NOMO-1 treated with dmso at 0.1 percent for 144 hours (cell line): ENCODE data around the gene C20orf144.
A peak's percentile ranks its signal among the peaks of the same experiment; 100 is the strongest.

Experiments used
- DNase-seq: peaks from one replicate; lab custom pipeline; 2025; ENCODE audit not compliant: unreplicated experiment; lab: John Stamatoyannopoulos, UW

Gene C20orf144

DNA sequence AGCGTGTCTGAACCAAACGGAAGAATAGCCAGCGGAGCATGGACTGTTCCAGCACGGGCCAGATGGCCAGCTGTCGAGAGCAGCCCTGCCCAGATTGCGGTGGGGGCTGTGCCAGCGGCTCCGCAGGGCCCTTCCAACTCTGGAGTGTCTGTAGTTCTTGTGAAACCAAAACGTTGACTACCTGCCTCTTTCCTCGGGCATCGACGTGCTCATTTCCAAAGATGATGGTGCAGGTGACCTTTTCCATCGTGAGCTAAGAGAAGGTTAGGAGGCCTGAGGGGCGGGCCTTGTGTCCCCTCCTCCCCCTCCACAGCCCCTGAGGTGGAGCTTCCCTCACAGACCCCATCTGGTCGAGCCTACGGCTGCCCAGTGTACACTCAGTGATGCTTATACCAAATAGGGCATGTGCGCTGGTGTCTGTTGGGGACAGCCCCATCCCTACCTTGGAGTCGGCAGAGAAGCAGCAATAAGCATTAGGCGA lies 12.9 kb upstream of the C20orf144 start:
- no peak for DNase-seq

DNA sequence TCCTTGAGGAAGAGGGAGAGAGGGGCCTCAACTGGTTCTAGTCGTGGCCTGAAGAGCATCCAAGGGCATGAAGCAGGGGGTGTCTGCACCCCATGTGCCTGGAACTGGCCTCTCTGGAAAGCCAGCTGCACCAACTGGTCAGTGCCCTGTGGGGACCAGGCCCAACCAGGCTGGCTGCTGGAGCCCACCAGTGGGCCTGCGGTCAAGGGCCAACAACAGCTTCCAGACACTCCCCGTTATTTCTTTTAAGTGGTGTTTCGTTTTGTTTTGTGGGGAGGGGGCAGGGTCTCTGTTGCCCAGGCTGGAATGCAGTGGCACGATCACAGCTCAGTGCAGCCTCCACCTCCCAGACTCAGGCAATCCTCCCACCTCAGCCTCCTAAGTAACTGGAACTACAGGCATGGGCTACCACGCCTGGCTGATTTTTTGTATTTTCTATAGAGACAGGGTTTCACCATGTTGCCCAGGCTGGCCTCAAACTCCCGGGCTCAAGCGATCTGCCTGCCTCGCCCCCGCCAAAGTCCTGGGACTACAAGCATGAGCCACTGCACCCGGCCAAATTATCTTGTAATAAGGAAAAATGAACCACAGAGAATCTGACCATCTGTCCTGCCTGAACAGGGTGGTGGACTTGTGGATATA lies 11.9 kb upstream of the C20orf144 start:
- DNase-seq, result no peak

DNA sequence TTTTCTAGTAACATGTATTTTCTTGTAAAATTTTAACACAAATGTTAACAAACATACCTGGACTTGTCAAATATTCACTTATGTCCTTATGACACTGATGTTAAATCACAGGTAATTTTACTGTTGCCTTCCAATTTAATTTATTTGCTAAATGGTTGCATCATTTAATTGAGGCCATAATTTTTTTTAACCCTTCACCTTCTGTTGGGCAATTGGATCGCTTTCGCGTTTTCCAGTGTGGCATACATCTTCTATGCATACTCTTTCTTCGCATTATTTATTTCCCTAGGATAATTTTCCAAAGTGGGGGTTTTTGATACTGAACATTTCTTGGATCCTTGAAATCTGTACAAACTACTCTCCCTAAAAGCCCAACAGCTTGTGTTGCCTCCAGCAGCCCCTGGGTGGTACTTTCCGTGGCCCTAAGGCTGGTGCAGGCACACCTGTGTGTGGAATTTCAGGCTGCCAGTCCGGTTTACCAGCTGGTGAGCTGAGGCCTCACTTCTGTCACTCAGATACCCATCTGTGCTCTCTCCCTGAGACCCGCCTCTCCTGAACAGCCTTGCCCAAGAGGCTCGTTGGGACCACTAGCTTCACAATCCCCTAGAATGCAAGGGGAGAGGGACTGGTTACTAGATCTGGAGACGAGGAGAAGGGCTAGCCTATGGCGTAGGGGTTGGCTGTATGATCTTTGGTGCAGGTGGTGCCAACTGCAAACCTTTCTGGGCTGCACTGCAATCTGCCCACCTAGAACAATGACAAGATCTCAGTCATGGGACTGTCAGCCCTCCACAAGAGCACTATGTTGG lies 11.2 kb upstream of the C20orf144 start:
- DNase-seq, result no peak

DNA sequence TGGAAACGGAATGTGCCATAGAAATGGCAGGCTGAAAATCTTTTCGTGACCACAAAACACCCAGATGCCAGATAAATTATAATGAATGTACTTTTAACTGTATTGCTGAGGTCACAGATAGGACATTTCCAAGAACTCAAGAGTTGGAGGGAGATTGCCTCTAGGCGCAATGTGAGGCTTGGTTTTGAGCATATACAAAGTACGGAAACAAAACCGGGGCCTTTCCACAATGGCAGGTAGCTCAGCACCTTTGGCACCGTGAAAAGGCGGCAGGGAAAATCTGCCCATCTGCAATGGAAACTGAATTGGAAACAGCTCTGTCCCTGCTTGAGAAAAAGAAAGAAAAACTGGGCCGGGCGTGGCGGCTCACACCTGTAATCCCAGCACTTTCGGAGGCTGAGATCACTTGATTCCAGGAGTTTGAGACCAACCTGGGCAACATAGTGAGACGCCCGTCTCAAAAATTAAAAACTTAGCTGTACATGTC lies 10.5 kb upstream of the C20orf144 start:
- DNase-seq, result no peak

DNA sequence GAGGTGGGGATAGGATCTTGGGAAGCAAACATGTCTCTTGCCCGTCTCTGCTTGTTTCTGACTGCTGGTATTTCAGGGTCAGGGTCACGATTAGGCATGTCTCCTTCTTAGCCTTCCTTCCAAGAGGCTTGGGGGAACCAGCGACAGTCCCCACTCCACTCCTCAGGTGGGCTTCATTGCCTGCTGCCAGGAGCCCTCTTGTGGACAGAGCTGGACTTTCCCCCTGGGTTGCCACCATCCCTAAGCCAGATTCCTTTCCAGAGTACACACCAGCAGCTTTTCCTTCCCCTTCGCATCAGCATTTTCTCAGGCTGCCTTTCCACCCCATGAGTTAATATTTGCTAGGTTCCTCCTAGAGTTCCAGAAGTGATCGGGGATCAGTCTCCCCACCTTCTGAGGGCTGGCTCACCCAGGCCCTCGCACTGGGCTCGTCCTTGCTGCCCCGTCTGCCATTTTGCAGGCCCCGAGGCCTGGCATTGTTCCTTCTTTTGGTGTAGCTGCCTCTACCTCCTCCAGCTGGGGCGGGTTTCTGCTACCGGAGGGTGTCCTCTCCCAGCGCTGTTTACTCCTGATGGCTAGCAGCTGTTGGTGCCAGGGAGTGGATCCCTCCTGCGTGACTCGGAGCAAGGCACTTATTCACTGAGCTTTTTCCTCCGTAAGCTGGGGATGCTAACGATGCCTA lies 8.8 kb upstream of the C20orf144 start:
- peak; percentile 22 for DNase-seq

DNA sequence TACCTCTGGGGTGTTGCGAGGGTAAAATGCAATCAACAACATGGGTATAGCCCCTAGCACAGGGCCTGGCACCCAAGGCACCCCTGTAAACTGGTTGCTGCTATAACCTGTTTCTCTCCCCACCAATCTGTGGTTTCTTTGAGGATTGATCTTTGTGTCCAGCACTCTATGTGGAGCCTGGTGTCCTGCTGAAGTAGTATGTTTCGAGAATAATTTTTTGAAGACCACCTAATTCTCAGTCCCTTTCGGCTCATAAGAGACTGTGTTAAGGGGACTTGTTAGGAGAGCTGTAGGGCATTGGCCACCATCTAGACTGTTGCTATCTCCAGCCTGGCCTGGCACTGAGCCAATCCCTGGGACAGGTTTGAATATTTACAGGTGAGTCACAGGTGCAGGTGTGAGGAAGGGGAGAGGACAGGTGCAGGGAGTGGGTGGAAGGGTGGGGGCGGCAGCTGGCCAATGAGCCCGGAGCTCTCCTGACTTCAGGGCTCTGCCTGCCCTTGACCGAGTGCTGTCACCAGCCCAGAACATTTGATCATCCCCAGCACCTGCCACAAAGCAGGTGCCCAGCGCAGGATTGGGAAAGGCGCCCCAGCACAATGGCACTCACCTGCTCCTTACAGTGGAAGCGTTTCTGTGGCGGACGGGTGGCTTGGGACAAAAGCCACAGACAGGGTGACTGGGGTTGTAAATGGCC lies 8.1 kb upstream of the C20orf144 start:
- DNase-seq, result no peak

DNA sequence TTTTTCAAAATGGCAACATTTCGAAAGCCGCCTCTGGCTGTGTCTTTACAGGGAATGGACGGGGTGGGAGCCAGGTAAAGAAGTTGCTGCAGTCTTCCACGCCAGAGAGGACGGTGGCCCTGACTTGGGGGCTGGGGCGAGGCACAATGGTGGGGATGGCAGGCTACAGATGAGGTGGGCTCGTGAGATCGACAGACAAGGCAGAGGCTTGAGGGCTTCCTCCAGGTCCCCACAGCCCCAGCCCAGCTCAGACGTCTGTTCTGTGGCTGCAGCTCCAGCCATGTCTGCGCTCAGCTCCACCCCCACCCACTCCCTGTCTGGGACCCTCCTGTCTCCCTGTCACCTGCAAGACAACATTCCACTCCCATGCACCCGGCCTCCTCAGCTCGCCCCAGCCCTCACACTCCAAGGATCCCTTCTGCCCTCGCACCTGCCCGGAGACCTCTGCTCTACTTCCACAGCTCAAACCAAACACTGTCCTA lies 7.4 kb upstream of the C20orf144 start:
- DNase-seq, result no peak

DNA sequence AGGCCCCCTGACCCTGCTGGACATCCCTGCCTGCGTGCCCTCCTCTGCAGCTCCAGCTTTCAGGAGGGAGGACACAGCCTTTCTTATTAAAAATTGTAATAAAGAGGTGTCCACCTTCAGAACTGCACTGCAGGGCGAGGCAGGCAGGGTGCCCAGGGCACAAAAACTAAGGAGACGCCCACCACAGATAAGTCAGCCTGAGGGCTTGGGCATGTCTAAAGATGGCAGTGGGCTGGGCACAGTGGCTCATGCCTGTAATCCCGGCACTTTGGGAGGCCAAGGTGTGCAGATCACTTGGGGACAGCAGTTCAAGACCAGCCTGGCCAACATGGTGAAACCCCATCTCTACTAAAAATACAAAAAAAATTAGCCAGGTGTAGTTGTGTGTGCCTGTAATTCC lies 7.0 kb upstream of the C20orf144 start:
- DNase-seq, result no peak

DNA sequence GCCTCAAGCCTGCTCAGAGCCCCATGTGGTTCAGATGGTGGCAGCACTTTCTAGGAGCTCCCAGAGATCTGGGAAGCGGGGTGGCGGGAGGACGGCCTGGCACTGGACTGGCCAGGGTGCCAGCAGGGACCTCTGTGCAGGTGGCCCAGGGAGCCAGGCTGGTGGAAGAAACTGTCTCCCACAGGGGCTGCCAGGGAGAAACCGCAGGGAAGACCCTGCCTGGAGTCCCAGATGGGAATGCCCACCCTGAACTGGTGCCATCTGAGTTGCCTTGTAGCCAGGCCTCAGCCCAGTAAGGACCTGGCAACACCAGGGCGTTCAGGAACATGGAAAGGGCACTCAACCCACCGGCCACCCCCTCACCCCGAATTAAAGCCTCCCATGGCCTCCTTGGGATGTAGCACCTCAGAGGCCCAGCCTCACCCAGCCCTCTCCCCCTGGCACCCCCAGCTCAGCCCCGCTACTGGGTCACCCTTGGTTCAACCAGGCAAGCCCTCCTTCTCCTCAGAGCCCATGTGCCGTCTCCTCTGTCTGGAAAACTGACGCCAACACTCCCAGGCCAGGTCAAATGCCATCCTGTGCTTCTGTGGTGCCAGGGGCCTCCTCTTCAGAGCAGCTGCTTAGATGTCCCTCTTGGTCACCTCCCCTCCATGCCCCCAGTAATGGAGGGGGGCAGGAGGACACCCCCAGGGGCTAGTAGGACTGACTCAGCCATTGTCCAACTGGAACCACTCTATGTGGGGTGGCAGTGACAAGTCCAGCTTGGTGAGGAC lies 5.9 kb upstream of the C20orf144 start:
- DNase-seq, result no peak

DNA sequence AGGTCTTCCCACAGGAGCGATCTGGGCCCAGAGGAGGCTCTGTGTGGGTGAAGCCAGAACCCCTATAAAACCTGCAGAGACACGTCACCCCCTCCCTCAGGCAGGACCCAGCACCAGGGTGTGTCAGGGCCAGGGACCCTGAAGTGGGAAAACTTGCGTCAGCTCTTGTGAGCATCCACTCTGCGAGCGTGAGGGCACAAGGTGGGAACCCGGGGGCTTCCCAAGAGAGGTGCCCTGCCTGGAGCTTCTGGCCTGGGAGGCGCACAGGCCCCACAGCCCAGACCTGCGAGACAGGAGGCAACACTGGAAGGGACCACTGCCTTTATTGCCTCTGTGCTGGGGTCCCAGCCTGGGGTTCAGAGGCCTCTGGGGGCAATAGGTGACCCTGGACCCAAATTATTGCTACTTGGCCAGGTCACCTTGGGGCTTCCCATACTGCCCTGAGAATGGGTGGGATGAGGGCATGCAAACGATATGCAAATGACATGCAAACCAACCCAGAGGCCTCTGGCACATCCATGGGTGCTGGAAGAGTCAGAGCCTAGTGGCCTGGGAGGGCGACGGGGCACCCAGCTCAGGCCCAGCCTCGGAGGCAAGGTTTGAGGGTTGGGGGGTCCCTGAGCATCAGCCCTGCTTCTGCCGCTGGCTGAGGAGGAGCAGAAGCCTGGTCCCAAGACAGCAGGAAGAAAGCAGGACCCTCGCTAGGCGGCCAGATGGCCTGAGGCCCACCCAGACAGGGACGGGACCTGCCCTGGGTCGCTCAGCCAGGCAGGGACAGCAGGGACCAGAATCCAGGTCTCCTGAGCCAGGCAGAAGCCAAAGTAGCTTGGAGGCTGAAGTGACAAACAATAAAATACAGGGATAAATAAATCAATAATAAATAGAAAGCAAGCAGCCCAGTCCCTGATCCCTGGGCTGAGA lies 5.1 kb upstream of the C20orf144 start:
- no peak for DNase-seq

DNA sequence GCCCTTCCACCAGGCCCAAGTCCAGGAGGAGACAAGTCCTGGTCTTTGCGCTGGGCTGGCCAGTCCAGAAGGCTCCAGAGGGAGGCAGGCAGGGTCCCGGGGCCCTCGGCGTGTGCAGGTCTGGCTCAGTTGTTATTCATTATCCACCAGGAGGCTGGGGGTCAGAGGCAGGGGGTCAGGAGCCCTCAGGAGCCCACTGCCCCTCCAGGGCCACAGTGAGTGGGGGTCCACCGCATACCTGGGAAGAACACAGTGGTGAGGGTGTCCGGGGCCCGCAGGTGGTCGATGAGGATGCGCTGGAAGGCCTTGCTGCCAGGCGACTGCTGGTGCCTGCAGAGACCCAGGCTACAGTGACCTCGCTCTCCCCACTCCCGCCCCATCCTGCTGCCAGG lies 4.4 kb upstream of the C20orf144 start:
- DNase-seq, result no peak

DNA sequence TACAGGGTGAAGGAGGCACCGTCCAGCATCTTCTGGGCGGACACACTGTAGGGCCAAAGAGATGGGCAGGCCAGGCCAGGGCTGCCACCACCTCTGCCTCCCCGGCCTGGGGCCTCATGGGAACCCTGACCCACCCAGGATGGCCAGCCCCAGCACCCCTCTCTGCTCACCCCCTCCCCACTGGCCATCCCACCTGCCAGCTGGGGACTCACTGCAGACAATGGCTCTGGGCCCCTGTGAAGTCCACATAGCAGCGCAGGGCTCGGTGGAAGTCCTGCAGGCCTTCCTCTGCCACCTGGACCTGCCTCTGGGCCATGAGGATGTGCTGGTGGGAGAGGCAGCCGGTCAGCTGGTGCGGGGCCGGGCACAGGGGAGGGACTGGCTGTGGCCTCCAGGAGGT lies 3.6 kb upstream of the C20orf144 start:
- no peak for DNase-seq

DNA sequence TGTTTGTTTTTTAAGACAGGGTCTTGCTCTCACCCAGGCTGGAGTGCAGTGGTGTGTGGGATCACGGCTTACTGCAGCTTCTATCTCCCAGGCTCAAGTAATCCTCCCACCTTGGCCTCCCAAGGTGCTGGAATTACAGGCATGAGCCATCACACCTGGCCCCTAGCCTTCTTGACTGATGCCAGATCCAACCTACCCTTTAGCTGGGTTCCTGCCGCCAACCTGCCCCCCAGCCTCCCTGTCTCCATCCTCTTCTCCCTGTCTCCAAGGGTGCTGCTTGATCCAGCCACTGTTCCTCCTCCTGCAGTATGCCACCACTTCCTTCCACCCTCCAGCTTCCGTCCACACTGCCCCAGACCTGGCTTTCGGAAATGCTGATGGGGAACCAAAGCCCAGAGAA lies 3.2 kb upstream of the C20orf144 start:
- no peak for DNase-seq

DNA sequence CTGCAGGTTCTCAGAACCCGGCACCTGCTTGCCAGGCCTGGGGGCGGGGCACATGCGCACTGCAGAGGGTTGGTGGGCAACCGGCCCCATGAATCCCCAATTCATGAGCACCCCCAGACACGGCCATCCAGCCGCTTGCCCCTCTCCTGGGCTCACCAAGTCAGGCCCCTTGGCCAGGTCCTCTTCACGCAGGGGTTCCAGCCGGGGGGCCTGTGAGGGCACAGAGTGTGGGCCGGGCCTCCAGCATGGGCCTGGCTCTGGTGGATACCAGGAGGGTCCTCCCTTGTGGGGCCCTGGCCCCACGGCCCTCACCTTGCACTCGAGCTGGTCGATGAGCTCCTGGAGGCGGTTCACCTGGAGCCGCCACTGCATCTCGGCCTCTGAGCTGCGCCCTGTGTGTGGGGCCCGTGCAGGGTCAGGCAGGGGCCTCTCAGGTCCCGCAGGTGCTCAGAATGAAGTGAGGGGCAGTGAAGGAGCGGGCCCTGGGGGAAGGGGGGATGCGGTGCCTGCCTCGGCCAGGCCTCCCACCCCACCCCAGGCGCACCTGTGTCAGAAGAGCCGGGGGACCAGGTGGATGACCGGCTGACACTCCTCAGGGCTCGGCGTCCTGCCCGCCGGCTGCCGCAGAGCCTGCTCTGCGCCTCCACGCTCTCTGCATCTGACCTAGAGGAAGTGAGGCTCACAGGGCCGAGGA lies 2.6 kb upstream of the C20orf144 start:
- no peak for DNase-seq

DNA sequence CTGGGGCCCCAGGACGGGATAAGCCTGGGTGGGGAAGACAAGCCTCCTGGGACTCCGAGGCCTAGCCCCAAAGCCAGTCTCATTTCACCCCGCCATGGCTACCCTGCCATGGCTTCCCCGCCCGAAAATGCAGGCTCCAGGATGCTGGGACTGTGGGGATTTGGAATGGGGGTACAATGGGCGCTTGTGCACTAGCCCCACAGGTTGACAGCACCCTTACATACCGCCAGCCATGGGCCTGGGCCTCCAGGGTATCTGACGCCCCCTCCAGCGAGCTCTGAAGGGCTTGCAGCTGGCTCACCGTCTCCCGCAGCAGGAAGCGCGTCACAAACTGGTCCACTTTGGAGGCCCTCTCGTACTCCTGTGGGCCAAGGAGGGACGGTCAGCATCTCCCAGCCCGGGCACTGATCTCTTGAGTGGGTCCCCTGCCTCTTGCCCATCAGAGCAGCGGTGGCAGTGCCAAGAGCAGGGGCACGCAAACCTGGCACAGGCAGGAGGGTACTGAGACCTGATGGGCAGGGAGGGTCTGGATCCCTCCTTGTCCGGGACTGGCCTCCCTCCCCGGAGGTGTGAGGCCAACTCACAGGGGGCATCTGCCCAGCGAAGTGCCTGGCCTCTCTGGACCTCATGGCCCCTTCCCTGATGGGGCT lies 2.0 kb upstream of the C20orf144 start:
- no peak for DNase-seq

DNA sequence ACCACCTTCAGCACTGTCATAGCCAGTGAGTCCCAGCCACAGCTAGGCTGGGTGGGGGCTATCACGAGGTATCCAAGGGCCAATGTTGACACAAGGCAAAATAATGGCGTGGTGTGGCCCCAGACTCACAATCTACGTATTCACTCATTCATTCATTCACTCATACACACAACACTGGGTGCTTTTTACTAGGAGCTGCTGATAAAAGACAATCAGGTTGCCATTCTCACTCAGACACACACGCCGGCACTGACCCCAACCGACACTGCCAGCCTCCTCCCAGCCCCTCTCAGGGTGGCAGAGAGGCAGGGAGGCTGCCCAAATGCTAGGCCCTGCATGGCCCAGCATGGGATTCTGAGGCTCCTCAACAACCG lies 1.5 kb upstream of the C20orf144 start:
- no peak for DNase-seq

DNA sequence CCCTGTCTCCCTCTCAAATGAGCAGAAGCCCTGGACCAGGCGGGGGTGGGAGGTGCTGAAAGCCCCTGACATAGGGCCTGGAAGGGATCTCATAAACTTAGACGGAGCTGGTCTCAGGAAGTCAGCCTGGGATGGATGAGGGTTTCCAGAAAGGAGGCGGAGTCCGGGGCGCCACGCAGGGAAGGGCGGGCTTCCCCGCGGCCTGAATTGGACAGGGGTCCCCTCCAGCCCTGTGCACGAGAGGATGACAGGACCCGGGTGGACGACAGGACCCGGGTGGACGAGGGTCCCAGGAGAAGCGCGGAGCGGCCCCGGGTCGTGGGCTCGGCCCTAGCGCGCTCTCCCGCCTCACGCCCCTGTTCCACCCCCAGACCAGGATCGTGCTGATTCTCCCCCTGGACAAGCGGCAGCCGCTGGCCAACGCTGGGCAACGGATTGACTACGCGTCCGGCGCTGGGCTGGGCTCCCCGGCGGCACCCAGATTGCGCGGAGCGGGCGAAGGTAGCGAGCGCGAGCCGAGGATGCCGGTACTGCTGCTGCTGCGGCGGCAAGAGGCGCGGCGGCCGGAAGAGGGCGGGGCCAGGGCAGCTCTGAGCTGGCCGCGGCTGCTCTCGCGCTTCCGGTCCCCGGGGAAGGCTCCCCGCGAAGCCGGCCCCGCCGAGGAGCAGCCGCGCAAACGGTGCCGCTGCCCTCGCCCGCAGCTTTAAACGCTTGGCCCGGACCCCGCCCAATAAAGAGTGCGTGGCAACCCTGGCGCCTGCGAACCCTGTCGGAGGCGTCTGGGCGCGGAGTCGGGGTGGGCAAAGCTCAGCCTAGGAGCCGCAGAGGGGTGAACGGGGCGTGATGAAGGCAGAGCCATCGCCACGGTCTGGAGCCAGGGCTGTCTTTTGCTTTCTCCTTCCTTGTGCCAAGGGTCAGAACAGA lies 1.3 kb downstream of the C20orf144 start:
- peak; percentile 81 for DNase-seq
